ENCODE data around the gene STIMATE.
A peak's percentile ranks its signal among the peaks of the same experiment; 100 is the strongest.

- no peak for TF ChIP-seq CTCF (IDR thresholded peaks at IDR 0.05)
- TF ChIP-seq POLR2AphosphoS5 (IDR thresholded peaks at IDR 0.05; ENCODE audit: low read depth, low read length) = no peak
- TF ChIP-seq SIN3A (IDR thresholded peaks at IDR 0.05; ENCODE audit: borderline replicate concordance, insufficient read depth, low read depth, low read length) = no peak
- TF ChIP-seq REST (IDR thresholded peaks at IDR 0.05; ENCODE audit: insufficient read depth in 1 of 2, low read depth in 2 of 2, low read length in 1 of 2) = peak; percentile 24 to 79; a peak in 3 of 4 replicates
- TF ChIP-seq TCF7L2 (IDR thresholded peaks at IDR 0.05; ENCODE audit: low read depth, low read length) = no peak
These were observed 43.3 kb downstream of the STIMATE start for GRCh38 chr3:52854013-52854412.

Data from Panc1 (cell line).